H1 (cell line): ENCODE results near the gene FOXL2. TPM values are rescaled to one million over a fixed set of nuclear protein-coding genes. Genes with fewer than 3 reads are reported as not detected.

Experiments
- CTCF ChIA-PET: fragments of 300-600 bp; sonication (Branson Sonifier 250); formaldehyde crosslinking; loops from one replicate; lab custom pipeline; 2021; ENCODE audit not compliant: partially characterized antibody; lab: Charles Lee
- POLR2A ChIA-PET: fragments of 300-600 bp; sonication (Branson Sonifier 250); formaldehyde crosslinking; loops from one replicate; lab custom pipeline; 2021; ENCODE audit warnings: inconsistent platforms; ENCODE audit not compliant: partially characterized antibody; lab: Charles Lee
- DNase-seq, 2 experiments: peaks; one replicate each; pipeline versions ENCODE4 v3.0.0 to v3.0.0-alpha.2; 2010 to 2022; ENCODE audit warnings: low spot score in 2 of 2, low read depth in 1 of 2, mixed read lengths in 1 of 2
- FAIRE-seq: peaks from 2 replicates; lab custom pipeline; 2011; peaks lifted over from hg19 to GRCh38; lab: Jason Lieb, UNC
- H2AFZ ChIP-seq: 2 replicates; pipeline ENCODE4 v1.8.1; 2012; ENCODE audit warnings: low read length, inconsistent platforms
- H2AK5ac ChIP-seq: 2 replicates; pipeline ENCODE4 v1.6.1; 2013; ENCODE audit warnings: low read depth, low read length
- H2BK120ac ChIP-seq: replicated peaks from 2 replicates; pipeline ENCODE3; 2013; ENCODE audit warnings: low read depth, low read length, inconsistent platforms
- H2BK12ac ChIP-seq: 2 replicates; pipeline ENCODE4 v1.6.1; 2013; ENCODE audit warnings: low read depth, low read length
- H2BK15ac ChIP-seq: 2 replicates; pipeline ENCODE4 v1.6.1; 2013; ENCODE audit warnings: low read length
- H2BK20ac ChIP-seq: 2 replicates; pipeline ENCODE4 v1.6.1; 2013; ENCODE audit warnings: low read length
- H2BK5ac ChIP-seq: 2 replicates; pipeline ENCODE4 v1.6.1; 2013; ENCODE audit warnings: low read depth, low read length
- H3K14ac ChIP-seq: 2 replicates; pipeline ENCODE4 v1.6.1; 2013; ENCODE audit warnings: inconsistent platforms; ENCODE audit not compliant: insufficient read length
- H3K18ac ChIP-seq: 2 replicates; pipeline ENCODE4 v1.6.1; 2013; ENCODE audit warnings: low read length; ENCODE audit errors: extremely low read depth
- H3K23ac ChIP-seq: 2 replicates; pipeline ENCODE4 v1.6.1; 2013; ENCODE audit warnings: inconsistent platforms; ENCODE audit not compliant: insufficient read length
- H3K23me2 ChIP-seq: 2 replicates; pipeline ENCODE4 v1.6.1; 2013; ENCODE audit warnings: low read depth, low read length
- H3K27ac ChIP-seq: 2 replicates; pipeline ENCODE4 v1.6.1; 2011; ENCODE audit warnings: low read depth, low read length, inconsistent platforms
- H3K27me3 ChIP-seq, 4 experiments: replicated peaks in 1 of 4; 1 replicate in 1 of 4; 2 replicates in 3 of 4; pipeline versions ENCODE4 v1.6.1 to v1.8.1; 2011 to 2013; ENCODE audit warnings: low read length in 3 of 4, mild to moderate bottlenecking in 3 of 4, inconsistent platforms in 2 of 4, mixed read lengths in 2 of 4, moderate library complexity in 1 of 4; ENCODE audit not compliant: control insufficient read depth in 3 of 4, insufficient read depth in 3 of 4; ENCODE audit errors: extremely low read depth in 1 of 4
- H3K36me3 ChIP-seq, 4 experiments: 2 replicates each; pipeline versions ENCODE4 v1.6.1 to v1.8.1; 2011 to 2013; ENCODE audit warnings: mild to moderate bottlenecking in 4 of 4, low read length in 3 of 4, moderate library complexity in 2 of 4, control low read depth in 1 of 4, inconsistent platforms in 1 of 4; ENCODE audit not compliant: insufficient read depth in 4 of 4, control insufficient read depth in 2 of 4
- H3K4ac ChIP-seq: replicated peaks from 2 replicates; pipeline ENCODE3; 2013; ENCODE audit warnings: low read length, low read depth, mixed read lengths, inconsistent platforms; ENCODE audit not compliant: insufficient read length
- H3K4me1 ChIP-seq, 4 experiments: replicated peaks in 1 of 4; 1 replicate in 1 of 4; 2 replicates in 3 of 4; pipeline versions ENCODE4 v1.6.1 to v1.8.1; 2011 to 2013; ENCODE audit warnings: low read length in 3 of 4, inconsistent platforms in 2 of 4, mixed read lengths in 1 of 4; ENCODE audit not compliant: insufficient read depth in 4 of 4, control insufficient read depth in 3 of 4
- H3K4me2 ChIP-seq, 2 experiments: 2 replicates each; pipeline versions ENCODE4 v1.6.1 to v1.8.1; 2011 to 2013; ENCODE audit warnings: low read depth in 2 of 2, low read length in 2 of 2, control low read depth in 1 of 2, inconsistent platforms in 1 of 2, mild to moderate bottlenecking in 1 of 2; ENCODE audit not compliant: insufficient read depth in 1 of 2
- H3K4me3 ChIP-seq, 4 experiments: fragments of 200-600, 300-600 bp in 1 of 4; sonication (generic), shearing (Covaris generic), sonication (Bioruptor Twin) in 1 of 4; 2 replicates each; pipeline versions ENCODE4 v1.5.1 to v1.8.1; 2011 to 2016; ENCODE audit warnings: low read length in 4 of 4, low read depth in 3 of 4, control low read depth in 2 of 4, inconsistent platforms in 2 of 4, mild to moderate bottlenecking in 2 of 4, mixed read lengths in 1 of 4, moderate library complexity in 1 of 4; ENCODE audit not compliant: insufficient read depth in 2 of 4; ENCODE audit errors: extremely low read depth in 1 of 4
- H3K56ac ChIP-seq: replicated peaks from 2 replicates; pipeline ENCODE3; 2013; ENCODE audit warnings: low read depth, mild to moderate bottlenecking, mixed read lengths, low read length, inconsistent platforms; ENCODE audit not compliant: insufficient read length
- H3K79me1 ChIP-seq: 2 replicates; pipeline ENCODE4 v1.6.1; 2013; ENCODE audit warnings: low read depth, low read length, control low read depth
- H3K79me2 ChIP-seq, 2 experiments: 2 replicates each; pipeline versions ENCODE4 v1.6.1 to v1.8.1; 2012 to 2013; ENCODE audit warnings: low read length in 2 of 2, mild to moderate bottlenecking in 2 of 2, inconsistent platforms in 1 of 2; ENCODE audit not compliant: insufficient read depth in 2 of 2, control insufficient read depth in 1 of 2
- H3K9ac ChIP-seq, 4 experiments: replicated peaks in 1 of 4; 1 replicate in 1 of 4; 2 replicates in 3 of 4; pipeline versions ENCODE4 v1.6.1 to v1.8.1; 2011 to 2013; ENCODE audit warnings: low read depth in 3 of 4, low read length in 3 of 4, control low read depth in 2 of 4, mild to moderate bottlenecking in 2 of 4, moderate library complexity in 2 of 4, inconsistent platforms in 1 of 4; ENCODE audit errors: extremely low read depth in 1 of 4
- H3K9me3 ChIP-seq, 2 experiments: 2 replicates each; pipeline versions ENCODE4 v1.6.1 to v1.8.1; 2012 to 2013; ENCODE audit warnings: mild to moderate bottlenecking in 2 of 2, moderate library complexity in 2 of 2, control low read depth in 1 of 2, inconsistent platforms in 1 of 2, low read depth in 1 of 2, low read length in 1 of 2, mixed read lengths in 1 of 2; ENCODE audit not compliant: insufficient read depth in 2 of 2
- H4K20me1 ChIP-seq, 2 experiments: replicated peaks in 1 of 2; 2 replicates each; pipeline versions ENCODE3 to v1.8.1; 2011 to 2013; ENCODE audit warnings: inconsistent platforms in 2 of 2, low read length in 2 of 2, mild to moderate bottlenecking in 1 of 2; ENCODE audit not compliant: insufficient read depth in 2 of 2, control insufficient read depth in 1 of 2
- H4K5ac ChIP-seq: 2 replicates; pipeline ENCODE4 v1.6.1; 2013; ENCODE audit warnings: low read length, low read depth, mixed read lengths, inconsistent platforms; ENCODE audit not compliant: insufficient read length
- H4K8ac ChIP-seq: 2 replicates; pipeline ENCODE4 v1.8.0; 2013; ENCODE audit warnings: mild to moderate bottlenecking, moderate library complexity, low read length, inconsistent platforms; ENCODE audit not compliant: insufficient read depth; ENCODE audit errors: extremely low read depth
- H4K91ac ChIP-seq: replicated peaks from 2 replicates; pipeline ENCODE3; 2013; ENCODE audit warnings: low read length, mixed read lengths, inconsistent platforms; ENCODE audit not compliant: insufficient read length
- CTBP2 ChIP-seq: IDR thresholded peaks from 2 replicates; pipeline ENCODE4 v1.7.0; 2011; ENCODE audit warnings: borderline replicate concordance, mild to moderate bottlenecking, moderate library complexity, mixed read lengths, low read length; ENCODE audit not compliant: insufficient read depth, insufficient read length
- PHF8 ChIP-seq: fragments of 200-600 bp; sonication (generic); conservative IDR thresholded peaks from 2 replicates; pipeline ENCODE4 v1.7.1; 2012; ENCODE audit warnings: low read depth, mild to moderate bottlenecking, inconsistent platforms, low read length, moderate library complexity
- WGBS, 2 experiments: shearing (Covaris generic) in 1 of 2; methylation state at CpG; one replicate each; pipeline versions ENCODE4 v1.1.6 to v1.1.7; 2013 to 2015; ENCODE audit warnings: low lambda C conversion rate in 2 of 2, mixed read lengths in 2 of 2, inconsistent platforms in 1 of 2, low coverage in 1 of 2, missing lambda C conversion rate in 1 of 2; ENCODE audit not compliant: insufficient replicate concordance in 2 of 2, insufficient coverage in 1 of 2, insufficient read length in 1 of 2; ENCODE audit errors: extremely low coverage in 1 of 2, missing lambda C conversion rate in 1 of 2; 5-methylcytosine and 5-hydroxymethylcytosine counted together
- polyA plus RNA-seq, 7 experiments: library from polyadenylated mRNA; depleted of rRNA in 3 of 7; stranded (reverse) in 5 of 7; unstranded in 2 of 7; fragments of >200 nt in 5 of 7; fragments of 200-250 nt in 2 of 7; gene quantifications; 1 replicate in 5 of 7; 2 replicates in 1 of 7; 4 replicates in 1 of 7; pipeline versions ENCODE4 v1.2.1 to v1.2.3, GENCODE V29; 2011 to 2013; ENCODE audit warnings: missing spikeins in 2 of 7, mixed read lengths in 2 of 7
- total RNA-seq: library from RNA; stranded (reverse); fragmentation: NEBNext Ultra II Directional; extraction: Animal tissue kit (Norgen Biotek cat#: 25700); gene quantifications from 2 replicates; pipeline ENCODE4 v1.2.1, GENCODE V29; 2021

FOXL2 gene
- total and polyA plus RNA-seq, 2 of the 8 experiments (the other 6 are each of a cell fraction or from before 2014, with no cell fraction given) = 0.59 to 2.4 TPM

DNA sequence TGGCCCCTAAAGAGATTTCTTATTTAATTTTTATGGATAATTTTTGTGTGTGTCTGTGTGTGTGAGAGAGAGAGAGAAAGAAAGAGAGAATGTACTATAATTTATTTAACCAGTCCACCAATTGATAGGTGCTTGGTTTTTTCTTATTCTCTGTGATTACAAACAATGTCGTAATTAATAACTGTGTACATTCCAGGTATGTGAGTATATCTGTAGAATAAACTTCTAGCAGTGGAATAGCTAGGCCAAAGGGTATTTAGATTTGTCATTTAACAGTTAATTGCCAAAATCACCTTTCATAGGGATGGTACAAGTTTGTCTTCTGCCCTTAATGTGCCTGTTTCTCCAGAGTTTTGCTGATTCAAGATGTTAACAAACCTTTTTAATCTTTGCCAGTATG is 35.3 kb downstream of the FOXL2 start:
- Histone ChIP-seq H3K79me2 (no peaks in the 10 kb centered on the region), H2BK5ac (no peak overlapping the region), H4K5ac (no peak overlapping the region), H3K23ac (no peak overlapping the region), H3K27ac (no peak overlapping the region), H3K4ac (no peak overlapping the region), H2AFZ (no peak overlapping the region), H3K9ac (no peak overlapping the region), H3K9me3 (no peaks in the 10 kb centered on the region), H3K79me1 (no peaks in the 10 kb centered on the region), H4K91ac (no peak overlapping the region), H2BK20ac (no peak overlapping the region), H3K27me3 (no peaks in the 10 kb centered on the region), H3K18ac (no peak overlapping the region), H4K20me1 (no peaks in the 10 kb centered on the region), H2BK12ac (no peak overlapping the region), H3K4me2 (no peak overlapping the region), H3K56ac (no peak overlapping the region), H3K23me2 (peaks cover 3% of the 10 kb centered on the region; the same call in 1 of the 2 replicates), H4K8ac (no peak overlapping the region), H2BK15ac (no peak overlapping the region), H2AK5ac (no peak overlapping the region), H2BK120ac (no peak overlapping the region), H3K4me3 (no peak overlapping the region), H3K14ac (no peak overlapping the region), H3K36me3 (no peaks in the 10 kb centered on the region), H3K4me1 (peaks cover 0 to 4% (median under 1%) of the 10 kb centered on the region in 4 experiments; a peak in 2 of 7 replicates)
- DNase-seq = no peak
- 96% methylated on average over 1 of the region's 1 CpG; no CpG with 5 or more reads in 1 of the 2 experiments for WGBS, 2 experiments
- POLR2A ChIA-PET = interaction anchor here (0.8 kb wide), 1 partner anchor 17 kb away, joined by 3 read pairs; no protein-coding TSS in a partner anchor
- no peak for FAIRE-seq
- CTCF ChIA-PET = interaction anchor here (0.7 to 15.4 kb wide), 9 partner anchors 12 to 212 kb away, joined by 3 to 322 read pairs (median 4); partner anchors contain the start of gene PIK3CB
- TF ChIP-seq CTBP2 (no peak), PHF8 (no peak)
